HG03432 (cell line): ENCODE results near the gene CACNA1A.

ENCODE experiments used
- ATAC-seq: cut with Tn5 transposase; IDR thresholded peaks from one replicate; pipeline ENCODE4 v1.9.1; 2021; ENCODE audit warnings: mild to moderate bottlenecking, moderate library complexity; ENCODE audit not compliant: unreplicated experiment

Gene CACNA1A

DNA sequence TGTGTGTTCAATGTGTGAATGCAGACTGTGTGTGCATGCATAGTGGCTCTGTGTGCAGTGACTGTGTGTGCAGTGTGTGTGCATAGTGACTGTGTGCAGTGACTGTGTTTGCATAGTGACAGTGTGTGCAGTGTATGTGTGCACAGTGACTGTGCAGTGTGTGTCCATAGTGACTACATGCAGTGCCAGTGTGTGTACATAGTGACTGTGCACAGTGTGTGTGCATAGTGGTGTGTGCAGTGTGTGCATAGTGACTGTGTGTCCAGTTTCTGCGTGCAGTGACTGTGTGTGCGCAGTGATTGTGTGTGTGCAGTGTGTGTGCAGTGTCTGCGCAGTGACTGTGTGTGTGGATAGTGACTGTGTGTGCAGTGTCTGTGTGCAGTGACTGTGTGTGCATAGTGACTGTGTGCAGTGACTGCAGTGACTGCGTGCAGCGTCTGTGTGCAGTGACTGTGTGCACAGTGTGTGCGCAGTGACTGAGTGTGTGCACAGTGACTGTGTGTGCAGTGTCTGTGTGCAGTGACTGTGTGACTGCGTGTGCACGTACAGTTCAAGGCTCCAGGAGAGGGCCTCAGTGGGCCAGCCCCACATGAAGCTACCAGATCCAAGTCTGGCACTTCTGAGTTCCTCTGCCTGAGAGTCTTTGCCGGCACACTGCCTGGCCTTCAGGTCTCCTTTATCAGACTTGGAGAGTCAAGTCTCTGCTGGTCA, 265.8 kb downstream of the CACNA1A start:
- ATAC-seq, result no peak

DNA sequence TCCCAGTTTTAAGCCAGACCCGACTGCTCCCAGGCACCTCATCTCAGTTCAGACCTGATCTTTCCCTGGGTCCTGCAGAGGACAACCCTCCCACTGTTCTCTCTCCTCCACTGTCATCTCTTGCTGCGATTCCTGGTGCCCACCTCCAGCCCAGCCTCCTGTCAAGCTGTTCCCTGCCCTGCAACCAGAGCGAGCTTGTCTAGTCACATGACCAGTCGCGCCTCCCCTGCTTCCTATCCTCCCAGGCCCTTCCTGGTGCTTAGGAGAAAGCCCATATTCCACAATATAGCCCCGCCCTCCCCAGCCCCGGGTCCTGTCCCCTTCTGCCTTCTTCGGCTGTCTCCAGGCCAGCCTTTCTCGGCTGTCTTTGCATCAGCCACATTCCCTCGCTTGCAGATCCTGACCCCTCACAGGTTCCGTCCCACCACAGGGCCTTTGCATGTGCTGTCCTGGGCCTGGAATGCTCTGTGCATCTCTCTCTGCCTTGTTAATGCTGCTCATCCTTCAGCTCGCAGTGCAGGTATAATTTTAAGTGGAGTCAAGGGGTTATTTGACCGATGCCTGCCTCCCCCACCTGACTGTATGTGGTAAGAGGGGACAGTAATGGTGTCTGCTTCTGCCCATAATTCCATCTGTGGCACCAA, 267.3 kb downstream of the CACNA1A start:
- ATAC-seq, result no peak

DNA sequence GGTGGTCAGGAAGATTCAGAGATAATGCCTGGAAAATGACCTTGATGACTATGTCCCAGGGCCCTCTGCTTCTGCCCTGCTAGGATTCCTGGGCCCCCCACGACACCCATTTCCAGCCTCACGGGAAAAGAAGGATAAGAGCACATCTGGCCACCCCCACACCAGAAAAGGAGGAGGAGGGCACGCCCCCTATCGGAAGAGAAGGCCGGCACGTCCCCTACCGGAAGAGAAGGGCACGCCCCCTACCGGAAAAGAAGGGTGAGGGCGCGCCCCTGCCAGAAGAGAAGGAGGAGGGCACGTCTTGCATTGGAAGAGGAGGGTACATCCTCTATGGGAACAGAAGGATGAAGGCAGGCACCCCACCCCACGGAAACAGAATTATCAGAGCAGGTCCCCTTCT, 271.8 kb downstream of the CACNA1A start:
- no peak for ATAC-seq

DNA sequence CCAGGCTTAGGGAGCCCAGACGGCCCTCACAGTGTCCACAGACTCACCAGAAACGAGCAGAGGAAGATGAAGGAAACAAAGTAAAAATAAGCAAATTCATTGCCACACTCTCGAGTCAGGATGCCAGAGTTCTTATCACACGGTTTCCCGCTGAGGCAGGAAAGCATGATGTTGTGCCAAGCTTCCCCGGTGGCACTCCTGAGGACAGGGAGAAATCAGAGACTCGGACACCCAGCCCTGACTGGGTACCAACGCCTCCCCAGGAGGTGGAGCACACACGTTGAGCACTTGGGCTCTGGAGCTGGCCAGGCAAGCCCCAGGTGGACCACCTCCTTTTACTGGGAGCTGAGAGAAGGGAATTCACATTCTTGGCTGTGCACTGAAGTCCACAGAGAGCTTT, 274.6 kb downstream of the CACNA1A start:
- no peak for ATAC-seq

DNA sequence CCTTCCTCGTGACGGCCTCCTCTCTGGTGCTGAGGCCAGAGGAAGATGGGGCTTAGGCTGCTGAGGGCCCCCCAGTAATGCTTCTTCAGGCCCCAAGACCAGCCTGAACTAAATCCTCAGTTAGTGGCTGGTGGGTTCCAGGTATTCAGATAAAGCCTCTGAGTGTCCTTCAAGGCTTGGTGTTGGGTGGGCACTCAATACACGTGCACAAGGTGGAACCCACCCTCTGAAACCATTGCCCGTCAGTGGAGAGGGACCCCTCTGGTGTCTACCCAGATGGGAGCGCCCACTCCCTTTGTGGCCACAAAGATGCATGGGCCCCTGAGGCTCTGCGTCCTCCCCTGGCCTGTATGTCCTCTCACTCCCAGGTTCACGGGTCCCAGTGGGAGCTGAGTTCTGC, 277.0 kb downstream of the CACNA1A start:
- ATAC-seq, result no peak

DNA sequence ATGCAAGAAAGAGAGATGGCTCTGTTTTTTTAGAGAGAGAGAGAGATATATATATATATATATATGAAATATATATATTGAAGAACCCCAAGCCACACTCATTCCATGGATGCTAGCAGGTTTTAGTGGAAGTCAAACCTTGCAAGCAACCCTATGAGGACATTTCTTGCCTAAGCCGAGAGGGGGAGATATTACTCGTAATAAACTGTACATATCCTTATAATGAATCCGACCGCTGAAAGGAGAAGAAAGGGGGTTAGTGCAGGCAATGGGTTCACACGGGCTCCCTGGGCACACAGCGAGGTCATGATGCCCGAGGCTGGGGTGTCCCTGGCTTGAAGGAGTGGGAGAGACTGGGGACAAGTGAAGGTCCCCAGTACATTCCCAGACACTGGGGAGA, 277.7 kb downstream of the CACNA1A start:
- no peak for ATAC-seq

DNA sequence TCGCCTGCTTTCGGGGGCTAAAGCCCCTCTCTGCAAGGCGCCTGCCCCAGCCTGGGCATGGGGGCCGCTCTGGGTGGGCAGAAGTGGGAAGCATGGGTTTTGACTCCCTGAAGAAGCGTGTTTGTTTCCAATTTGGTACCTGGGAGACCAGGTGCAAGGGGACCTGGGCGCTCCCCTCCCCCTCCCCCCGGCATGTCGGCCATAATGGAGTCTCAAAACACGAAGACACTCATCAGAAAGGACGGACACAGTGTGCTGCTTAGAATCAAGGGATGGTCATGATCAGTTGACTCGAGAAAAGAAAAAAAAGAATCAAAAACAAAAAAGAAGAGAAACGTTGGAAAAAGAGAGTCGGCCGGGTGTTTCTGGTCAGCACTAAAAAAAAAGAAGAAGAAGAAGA, 279.3 kb downstream of the CACNA1A start:
- ATAC-seq, result no peak

DNA sequence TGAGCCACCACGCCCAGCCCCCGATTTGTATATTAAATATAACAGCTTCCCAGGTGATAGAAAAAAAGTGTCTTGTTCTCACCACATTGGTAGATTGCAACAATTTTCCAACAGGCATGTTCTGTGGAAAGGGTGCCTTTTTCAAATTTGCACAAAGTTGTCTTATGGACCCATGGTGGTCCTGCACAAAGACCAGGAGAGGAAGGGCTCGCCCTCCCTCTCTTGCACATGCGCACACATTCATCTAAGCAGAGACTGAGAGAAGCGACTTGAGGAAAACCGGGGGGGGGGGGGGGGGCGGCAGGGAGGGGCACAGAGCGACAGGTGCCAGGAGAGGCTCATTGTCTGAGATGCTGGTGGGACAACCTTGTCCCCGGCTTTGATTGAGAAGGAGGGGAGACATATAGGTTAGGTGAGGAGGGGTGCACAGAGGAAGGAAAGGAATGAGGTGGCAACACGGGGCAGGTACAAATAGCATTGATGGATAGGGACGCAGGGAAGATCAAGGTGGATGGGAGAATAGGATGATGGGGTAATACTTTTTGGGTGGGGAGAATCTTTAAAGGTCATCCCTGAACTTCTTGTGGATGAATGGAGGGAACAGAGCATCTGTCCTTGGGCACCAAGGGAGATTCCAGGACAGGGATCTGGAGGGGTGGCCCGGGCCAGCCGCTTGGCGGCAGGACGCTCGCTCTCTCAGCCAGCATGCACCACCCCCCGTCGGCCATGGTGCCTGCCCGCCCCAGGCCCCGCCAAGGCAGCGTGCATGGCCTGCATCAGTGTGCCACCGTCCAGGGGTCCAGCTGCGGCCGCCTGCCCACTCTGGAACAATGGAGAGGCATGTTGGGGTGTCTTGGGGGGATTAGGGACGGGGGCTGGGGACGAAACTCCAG, 280.1 kb downstream of the CACNA1A start:
- ATAC-seq, result no peak

DNA sequence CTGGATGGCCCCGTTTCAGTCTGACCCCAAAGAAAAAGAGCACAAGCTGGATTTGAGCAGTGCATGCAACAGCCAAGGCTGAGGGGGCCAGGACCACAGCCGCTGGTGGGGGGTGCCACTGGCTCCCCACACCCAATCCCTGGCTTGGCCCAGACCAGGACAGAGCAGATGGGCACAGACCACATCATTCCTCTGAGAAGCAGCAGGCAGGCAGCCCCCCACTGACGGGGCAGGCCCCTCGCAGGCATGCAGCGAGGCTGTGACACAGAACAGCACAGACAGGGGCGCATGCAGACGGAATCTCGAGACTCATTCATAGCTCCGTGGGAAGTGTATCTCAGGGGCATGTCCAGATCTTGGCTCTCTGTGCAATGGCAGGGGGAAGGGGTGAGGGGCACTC, 281.2 kb downstream of the CACNA1A start:
- no peak for ATAC-seq

DNA sequence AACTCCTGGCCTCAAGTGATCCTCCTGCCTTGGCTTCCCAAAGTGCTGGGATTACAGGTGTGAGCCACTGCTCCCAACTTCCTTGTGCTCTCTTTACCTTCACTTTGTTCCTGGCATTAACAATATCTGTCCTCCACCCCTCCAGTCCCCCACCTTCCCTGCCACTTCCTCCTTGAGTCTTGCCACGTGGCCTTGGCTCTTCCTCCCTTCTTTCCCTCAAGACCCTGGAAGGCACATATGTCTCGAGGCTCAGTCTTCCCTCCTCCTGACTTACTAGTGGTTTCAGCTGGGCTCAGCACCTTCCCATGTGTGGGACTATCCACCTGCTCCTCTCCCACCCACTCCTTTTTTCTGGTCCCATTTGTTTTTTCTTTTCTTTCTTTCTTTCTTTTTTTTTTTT, 285.4 kb downstream of the CACNA1A start:
- no peak for ATAC-seq

DNA sequence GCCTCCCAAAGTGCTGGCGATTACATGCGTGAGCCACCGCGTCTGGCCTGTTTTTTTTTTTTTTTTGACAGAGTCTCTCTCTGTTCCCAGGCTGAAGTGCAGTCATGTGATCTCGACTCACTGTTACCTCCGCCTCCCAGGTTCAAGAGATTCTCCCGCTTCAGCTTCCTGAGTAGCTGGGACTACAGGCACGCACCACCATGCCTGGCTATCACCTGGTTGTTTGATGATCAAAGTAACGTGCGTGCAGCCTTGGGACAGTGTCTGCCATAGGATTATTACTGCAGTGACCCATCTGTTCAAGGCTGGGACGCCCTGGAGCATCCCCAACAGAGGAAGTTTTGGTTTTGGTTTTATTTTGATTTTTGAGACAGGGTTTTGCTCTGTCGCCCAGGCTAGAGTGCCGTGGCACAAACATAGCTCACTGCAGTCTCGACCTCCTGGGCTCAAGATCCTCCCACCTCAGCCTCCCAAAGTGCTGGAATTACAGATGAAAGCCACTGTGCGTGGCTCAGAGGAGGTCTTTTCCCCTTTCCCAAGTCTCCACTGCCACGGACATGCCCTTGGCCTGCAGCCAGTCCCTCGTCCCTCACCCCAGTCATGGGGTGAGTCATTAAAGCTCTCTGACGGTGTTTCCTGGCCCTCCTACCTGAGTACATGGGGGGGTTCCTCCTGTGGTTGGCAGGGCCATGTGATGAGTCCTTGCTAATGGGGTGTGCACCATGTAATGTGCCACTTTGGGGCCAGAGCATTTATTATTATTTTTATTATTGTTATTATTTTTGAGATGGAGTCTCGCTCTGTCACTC, 290.5 kb downstream of the CACNA1A start:
- ATAC-seq, result no peak

DNA sequence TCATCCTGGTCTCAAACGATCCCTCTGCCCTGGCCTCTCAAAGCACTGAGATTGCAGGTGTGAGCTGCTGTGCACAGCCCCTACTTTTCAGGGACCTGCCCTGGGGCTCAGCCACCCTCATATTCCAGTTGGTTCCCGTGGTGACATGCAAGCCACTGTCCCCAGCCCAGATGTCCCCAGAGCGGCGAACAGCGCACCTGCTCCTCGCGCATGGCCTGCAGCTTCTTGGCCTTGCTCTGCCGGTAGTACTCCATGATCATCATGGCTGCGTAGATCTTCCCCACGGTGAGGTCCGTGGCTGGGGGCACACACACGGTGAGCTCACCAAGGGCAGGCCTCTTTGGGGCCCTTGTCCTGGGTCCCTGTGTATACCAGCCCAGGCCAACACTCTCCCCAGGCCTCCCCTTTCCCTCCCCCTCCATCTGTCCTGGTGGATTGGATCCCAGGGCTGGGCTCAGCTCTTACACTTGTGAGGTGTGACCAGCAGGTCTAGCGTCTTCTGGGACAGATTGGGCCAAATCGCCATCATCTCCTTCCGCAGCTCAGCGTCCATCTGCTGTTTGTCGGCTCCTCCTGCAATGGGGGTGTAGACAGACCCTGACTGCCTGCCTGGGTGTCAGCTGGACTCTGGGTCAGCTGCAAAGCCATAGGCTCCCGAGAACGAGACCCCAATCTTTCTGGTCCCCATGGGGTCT, 292.1 kb downstream of the CACNA1A start:
- ATAC-seq, result no peak

DNA sequence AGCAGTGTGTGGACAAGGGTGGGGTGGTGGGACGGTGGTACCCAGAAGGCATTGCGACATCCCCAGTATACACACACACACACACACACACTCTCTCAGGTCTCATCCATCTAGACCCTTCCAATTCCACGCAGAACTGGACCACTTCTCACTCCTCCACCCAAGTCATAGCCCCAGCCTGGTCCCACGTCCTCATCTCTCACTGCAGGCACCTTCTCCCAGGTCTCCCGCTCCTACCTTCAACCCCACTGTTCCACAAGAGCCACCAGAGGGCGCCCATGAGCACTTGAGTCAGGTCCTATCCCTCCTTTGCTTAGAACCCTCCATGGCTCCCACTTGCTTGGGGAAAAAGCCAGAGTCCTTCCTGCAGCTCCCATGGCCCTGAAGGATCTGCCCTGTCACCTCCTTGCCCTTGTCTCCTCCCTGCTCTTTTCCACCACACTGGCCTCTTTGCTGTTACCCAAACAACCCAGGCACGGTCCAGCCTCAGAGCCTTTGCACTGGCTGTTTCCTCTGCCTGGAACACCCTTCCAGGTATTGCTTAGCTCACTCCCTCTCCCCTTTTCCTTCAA, 293.4 kb downstream of the CACNA1A start:
- ATAC-seq, result no peak

DNA sequence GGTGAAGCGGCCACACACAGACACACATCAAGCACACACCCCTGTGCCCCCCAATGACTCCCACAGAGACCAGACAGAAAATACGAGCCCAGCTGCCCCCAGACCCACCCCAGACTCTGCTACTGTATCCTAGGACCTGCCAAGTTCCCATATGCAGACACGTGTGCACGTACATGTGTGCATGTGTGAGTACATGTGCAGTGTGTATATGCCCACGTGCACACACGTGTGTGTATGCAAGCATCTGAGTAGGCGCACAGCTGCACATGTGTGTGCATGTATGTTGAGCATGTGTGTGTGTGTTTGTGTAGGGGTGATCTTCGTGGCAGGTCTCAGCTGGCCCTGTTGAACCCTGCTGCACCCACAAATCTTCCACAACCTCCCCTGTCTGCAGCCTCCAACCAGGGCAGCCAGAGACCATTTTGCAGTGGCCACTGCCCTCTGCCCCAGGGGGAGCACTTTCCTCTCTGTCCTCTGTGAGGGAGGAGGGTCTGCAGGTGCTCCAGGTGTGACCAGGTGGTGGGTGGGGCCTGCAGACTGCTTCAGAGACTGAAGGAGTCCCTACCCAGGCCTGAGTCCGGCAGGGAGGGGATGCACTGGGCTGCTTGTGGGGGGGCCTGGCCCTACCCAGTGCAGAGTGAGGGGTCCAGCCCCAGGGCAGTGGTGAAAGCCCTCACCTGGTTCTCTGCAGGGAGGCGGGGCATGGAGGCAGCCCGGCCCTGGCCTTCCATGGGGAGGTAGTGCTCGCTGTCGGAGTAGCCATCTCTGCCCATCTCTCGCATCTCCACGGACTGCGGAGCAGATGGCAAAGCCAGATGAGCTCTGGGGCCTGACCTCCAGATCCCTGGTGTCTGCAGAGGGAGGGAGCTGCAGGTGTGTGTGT, 294.6 kb downstream of the CACNA1A start:
- no peak for ATAC-seq

DNA sequence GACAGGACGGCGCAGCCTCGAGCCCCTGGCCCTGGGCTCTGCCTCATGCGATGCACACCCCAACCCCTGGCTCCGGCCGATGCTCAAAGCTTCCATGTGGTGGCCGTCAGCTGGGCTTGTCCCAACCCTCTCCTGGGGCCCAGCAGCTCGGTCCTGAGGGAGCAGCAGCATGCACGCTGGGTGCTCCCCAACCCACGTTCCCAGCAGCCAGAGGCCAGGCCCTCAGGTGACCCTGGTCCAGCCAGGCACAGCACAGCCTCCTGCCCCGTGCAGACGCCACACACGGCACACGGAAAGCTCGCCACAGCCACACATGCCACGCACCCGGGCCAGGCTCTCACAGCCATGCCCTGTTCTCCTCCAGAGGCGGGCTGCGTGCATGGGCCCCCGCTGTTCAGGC, 295.3 kb downstream of the CACNA1A start:
- ATAC-seq, result no peak

DNA sequence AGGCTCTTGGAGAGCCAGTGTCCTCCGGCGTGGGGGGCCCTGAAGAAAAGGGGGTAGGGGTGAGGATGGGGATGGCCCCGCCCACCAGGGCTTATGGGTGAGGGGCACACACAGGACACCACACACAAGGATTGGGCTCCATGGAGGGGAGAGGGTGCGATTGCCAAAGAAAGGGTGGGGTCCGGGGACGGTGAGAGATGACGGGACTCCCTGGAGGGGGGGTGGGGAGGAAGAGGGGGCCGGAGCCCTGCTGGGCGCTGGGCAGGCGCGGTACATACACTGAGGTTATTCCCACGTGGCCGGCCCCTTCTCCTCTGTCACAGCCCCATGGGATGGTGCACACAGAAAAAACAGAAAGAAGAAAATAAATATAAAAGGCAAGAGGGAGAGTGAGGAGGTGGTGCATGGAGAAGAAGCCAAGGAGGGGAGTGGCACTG, 295.9 kb downstream of the CACNA1A start:
- no peak for ATAC-seq

DNA sequence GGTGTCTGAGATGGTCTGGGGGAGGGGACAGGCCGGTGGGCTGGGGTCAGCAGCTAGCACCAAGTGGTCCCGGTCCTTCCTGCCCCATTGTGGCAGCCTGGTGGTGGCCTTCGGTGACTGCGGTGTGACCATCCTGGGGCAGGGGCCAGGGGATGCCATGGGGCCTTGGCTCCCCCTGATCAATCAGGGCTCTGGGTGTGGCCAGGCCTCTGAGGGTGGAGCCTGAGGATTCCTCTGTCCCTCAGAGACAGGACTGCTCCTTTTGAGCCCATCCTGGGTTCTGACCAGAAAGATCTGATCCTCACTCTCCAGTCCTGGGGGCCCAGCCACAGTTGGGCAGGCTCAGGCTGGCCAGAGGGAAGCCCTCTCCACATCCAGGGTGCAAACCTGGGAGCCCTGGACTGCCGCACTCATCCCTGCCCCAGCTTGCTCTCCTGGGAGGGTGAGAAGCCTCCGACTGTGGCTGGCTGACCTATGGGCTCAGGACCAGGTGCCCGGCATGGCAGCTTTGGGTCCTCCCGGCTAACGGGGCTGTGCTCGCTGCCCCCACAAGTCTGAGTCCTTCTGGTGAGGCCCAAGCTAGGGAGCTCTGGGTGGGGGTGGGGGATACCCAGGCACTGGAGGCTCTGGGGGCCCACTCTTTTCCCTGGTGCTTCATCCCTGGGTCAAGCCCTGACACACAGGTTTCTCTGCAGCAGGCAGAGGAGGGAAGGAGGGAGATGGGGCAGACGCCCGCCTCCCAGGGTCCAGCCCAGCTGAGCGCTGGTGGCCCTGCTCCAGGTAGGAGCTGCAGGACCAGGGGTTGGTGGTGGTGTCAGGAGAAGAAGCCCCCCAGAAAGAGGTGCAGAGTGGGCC, 296.6 kb downstream of the CACNA1A start:
- no peak for ATAC-seq
